ENCODE data around the gene SPATA24.
"Not testable (repeated sequence)": the region's sequence is repeated elsewhere in the genome, so short reads cannot be mapped to it uniquely, and the experiment has no call there.

The SPATA24 gene

DNA sequence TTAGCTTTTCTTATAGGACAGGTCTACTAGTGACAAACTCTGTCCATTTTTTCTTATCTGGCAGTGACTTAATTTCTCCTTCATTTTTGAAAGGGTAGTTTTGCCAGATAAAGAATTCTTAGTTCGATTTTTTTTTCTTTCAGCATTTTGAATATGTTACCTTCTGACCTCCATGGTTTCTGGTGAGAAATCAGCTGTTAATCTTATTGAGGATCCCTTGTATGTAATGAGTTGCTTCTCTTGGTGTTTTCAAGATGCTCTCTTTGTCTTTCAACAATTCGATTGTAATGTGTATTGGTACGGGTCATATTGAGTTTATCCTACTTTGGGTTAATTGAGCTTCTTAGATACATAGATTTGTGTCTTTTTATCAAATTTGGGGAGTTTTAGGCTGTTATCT, 49.7 kb downstream of the SPATA24 start:
- no peak for DNase-seq (ENCODE audit: low read depth in 1 of 2, low spot score in 1 of 2)

DNA sequence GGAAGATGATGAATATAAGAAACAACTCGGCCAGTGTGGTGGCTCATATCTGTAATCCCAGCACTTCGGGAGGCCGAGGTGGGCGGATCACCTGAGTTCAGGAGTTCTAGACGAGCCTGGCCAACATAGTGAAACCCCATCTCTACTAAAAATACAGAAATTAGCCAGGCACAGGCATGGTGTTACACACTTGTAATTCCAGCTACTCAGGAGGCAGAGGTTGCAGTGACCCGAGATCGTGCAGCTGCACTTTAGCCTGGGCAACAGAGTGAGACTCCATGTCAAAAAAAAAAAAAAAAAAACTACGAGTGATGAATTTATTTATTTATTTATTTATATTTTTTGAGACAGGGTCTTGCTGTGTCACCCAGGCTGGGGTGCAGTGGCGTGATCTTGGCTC, 56.0 kb downstream of the SPATA24 start:
- not testable (repeated sequence) for DNase-seq (ENCODE audit: low read depth in 1 of 2, low spot score in 1 of 2)

Data from activated CD4-positive, alpha-beta T cell treated with anti-CD3 and anti-CD28 coated beads, Interleukin-2, amount 50 U/mL, for 24 hours (primary cell).